Jurkat, Clone E6-1 (cell line): ENCODE results near the gene INAFM1.
"Not testable (repeated sequence)": the region's sequence is repeated elsewhere in the genome, so short reads cannot be mapped to it uniquely, and the experiment has no call there.

Experiments used
- DNase-seq: peaks from one replicate; pipeline ENCODE4 v3.0.0-alpha.2; 2011; ENCODE audit warnings: low read depth, low spot score
- H3K4me3 ChIP-seq: 2 replicates; pipeline ENCODE4 v1.5.1; 2011; ENCODE audit warnings: mild to moderate bottlenecking, low read length, control low read depth, moderate library complexity

The INAFM1 gene

GRCh38 chr19:47240556-47240955, 34.1 kb upstream of the INAFM1 start:
- no peak for DNase-seq
- H3K4me3 ChIP-seq: no peak overlapping the region

DNA sequence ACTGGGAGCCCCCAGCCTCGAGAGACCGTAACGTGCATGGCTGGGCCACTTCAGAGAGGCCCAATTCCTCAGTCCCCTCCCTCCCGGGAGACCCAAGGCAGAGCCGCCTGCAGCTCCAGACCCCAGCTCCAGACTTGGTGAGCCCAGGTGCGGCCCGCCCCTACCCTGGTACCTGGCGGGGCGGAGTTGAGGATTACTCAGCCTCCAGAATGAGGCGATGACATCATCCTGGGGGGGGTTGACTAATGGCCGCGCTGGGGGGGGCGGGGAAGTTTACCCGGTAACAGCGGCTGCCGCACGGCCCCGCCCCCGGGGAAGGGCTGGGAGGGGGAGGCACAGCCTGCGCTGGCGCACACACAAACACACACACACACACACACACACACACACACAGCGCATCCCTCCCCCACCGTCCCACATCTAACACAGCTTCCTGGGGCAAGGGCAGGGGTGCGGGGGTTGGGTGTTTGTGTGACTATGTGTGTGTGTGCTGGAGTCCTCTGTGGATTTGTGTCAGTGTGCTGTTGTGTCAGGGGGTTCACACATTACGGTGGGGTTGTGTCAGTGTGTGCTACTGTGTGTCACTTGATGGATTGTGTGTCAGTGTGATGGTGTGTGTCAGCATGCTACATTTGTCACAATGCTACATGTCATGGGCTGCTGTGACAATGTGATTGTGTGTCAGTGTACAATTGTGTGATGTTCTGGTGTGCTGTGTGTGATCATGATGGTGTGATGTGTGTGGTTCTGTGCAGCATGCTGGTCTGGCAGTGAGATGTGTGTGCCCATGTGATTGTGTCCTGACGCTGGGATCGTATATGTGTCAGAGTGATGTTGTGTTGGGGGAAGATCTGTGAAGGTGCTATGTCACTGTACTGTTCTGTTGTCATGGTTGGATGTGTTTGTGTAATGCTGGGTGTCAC, 33.4 kb upstream of the INAFM1 start:
- H3K4me3 ChIP-seq: no peak overlapping the region
- DNase-seq: no peak

- H3K4me3 ChIP-seq: no peak overlapping the region
- no peak for DNase-seq
Measured at GRCh38 chr19:47241919-47242577, 32.6 kb upstream of the INAFM1 start.

DNA sequence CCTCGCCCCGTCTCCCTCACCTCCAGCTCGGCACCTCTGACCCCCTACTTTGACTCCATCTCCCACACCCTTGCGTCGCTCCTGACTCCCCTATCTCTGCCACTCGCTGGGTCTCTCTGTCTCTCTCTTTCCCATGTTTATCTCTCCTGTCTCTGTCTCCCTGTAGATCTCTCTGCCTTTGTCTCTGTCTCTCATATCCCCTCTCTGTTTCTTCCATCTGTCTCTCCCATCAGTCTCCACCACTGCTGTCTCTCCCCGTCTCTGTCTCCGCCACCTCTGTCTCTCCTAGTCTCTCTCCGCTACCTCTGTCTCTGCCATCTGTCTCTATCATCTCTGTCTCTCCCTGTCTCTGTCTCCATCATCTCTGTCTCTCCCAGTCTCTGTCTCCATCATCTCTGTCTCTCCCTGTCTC, 31.3 kb upstream of the INAFM1 start:
- no peak for DNase-seq
- H3K4me3 ChIP-seq: peak overlapping the region; percentile 24

DNA sequence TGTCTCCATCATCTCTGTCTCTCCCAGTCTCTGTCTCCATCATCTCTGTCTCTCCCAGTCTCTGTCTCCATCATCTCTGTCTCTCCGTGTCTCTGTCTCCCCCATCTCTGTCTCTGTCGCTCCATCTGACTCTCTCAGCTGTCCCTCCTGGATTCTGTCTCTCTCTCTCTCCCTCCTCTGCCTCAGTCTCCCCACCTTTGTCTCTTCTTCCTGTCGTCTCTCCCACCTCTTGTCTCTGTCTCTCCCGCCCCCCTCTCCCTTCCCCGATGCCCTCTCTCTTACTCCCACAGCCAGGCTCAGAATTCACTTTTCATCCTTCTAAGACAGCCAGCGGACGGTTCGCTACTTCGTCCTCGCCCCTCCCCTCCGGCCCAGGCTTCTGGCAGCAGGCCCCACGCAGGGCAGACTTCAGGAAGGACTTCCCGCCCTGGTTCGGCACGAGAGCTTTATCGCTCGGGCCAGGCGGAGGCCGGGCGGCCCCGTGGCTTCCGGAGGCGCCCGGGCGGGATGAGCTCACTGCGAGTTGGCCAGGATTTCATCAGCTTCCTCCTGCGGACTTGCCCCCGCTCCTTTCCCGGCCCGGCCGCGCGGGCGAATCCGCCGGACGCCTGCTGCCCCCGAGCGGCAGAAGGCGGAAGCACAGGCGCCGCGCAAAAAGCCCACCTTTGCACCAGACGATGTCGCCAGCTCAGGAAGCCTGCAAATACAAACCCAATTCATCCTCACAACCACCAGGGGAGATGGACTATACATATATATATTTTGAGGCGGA, 30.7 kb upstream of the INAFM1 start:
- peak overlapping the region; percentile 39 for H3K4me3 ChIP-seq
- DNase-seq: peak; percentile 90

DNA sequence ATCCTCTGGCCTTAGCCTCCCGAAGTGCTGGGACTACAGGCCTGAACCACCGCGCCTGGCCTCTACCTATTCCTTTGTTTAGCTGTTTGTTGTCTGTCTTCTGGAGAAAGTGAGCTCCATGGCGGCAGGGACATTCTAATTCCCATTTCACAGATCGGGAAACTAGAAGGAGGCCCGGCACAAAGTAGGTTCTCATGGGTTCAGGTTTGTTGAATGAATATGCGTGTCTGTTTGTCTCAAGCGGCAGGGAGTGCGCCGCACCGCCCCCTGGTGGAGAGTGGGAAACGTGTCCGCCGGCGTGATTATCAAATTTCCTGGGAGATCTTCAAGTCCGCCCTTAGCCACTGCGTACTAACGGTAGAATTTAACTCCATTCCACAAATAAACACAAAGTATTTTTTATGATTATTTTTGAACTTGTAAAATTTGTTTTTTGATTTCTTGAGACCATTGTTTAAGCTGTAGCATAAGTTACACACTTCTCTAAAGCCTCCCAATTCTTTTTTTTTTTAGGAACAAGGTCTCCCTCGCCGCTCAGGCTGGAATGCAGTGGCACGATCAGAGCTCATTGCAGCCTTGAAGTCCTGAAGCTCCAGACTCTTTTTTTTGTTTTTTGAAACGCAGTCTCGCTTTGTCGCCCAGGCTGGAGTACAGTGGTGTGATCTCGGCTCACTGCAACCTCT, 27.2 kb upstream of the INAFM1 start:
- no peak for DNase-seq

GRCh38 chr19:47253016-47253415, 21.7 kb upstream of the INAFM1 start:
- H3K4me3 ChIP-seq, DNase-seq: not testable (repeated sequence)

More for the DNA sequence above, 27.2 kb upstream of the INAFM1 start:
- no peak overlapping the region for H3K4me3 ChIP-seq

DNA sequence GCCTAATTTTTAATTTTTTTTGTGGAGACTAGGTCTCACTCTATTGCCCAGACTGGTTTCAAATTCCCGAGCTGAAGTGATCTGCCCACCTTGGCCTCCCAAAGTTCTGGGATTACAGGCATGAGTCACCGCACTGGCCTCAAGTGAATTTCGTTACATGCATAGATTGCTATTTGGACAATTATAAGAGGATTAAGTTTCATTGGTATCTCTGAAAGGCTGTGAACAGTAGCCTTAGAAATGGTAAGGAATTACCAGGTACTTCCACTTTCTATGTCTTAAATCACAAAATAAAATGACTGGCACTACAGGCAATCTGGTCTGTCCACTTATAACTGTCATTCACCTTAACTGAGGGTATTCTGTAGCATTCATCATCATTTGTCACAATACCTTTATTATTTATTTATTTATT, 21.2 kb upstream of the INAFM1 start:
- H3K4me3 ChIP-seq: no peak overlapping the region
- DNase-seq: no peak

GRCh38 chr19:47253970-47254369, 20.7 kb upstream of the INAFM1 start:
- DNase-seq: no peak
- H3K4me3 ChIP-seq: no peak overlapping the region

DNA sequence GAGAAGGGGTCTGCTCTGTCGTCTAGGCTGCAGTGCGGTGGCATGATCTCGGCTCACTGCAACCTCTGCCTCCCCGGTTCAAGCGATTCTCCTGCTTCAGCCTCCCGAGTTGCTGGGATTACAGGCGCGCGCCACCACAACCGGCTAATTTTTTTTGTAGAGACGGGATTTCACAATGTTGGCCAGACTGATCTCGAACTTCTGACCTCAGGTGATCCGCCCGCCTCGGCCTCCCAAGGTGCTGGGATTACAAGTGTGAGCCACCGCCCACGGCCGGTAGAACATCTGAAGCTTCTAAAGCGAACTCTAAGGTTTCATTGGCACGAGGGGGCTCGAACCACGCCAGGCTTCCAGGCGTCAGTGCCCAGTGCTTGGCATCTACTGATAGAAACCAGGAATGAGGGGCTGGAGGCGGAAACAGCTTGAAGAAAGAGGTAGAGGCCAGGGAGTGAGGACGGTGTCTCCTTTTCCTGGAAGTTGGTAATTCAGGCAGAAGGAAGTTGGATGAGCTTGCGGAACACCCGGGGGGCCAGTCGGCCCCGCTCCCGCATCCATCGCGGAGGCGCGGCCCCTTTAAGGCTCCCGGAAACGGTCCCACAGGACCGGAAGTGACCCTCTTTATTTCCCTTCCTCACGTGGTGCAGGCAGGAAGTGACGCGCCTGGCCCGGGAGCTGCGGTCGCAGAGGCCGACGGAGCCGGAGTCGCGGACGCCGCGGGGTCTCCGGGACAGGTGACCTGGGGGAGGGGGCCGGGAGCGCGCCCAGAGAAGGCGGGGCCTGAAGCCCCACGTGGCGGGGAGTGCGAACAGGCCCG, 18.6 kb upstream of the INAFM1 start, which contains the start of gene CCDC9:
TSS of gene CCDC9 (plus strand) at position 647 of the 814 bp plus-strand sequence. CDS start 1,876 bp downstream, outside the sequence.
- peak within 1 kb of the TSS; percentile 57 for H3K4me3 ChIP-seq

GRCh38 chr19:47256693-47257410, 17.8 kb upstream of the INAFM1 start:
- DNase-seq: peak; percentile 95
- H3K4me3 ChIP-seq: peak overlapping the region; percentile 57

More for the DNA sequence above, 18.6 kb upstream of the INAFM1 start, which contains the start of gene CCDC9:
- peak; percentile 92 for DNase-seq

DNA sequence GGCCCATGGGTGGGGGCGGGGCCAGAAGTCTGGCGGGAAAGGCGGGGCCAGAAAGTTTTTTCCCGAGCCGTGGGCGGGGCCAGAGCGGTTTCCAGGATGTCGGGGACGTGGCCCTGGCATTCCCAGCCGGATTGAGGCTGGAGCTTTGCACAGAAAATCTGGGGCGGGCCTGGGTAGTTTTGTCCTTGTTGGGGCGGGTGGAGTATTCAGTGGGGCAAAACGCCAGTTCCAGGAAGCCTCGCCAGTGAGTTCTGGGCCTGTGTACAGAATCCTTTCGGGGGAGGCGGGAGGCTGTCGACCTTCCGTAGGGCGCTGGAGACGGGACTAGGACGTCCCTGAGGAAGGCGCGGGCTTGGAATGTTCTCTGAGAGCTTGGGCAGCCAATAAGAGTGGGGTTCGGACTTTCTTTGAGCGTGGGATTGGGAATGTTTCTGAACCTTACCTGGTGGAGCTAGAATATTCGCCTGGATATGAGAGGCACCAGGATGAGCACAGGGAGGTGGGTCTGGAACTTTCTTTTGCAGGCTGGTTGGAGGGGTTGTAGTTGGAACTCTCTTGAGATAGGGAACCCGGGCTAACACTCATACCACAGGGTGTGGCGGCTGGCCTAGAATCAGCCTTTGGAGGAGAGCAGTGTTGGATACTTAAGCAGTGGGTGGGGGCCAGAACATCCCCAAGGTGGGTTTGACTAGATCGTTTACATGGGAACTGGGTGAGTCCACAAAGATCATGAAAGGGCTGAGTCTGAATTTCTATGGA, 17.1 kb upstream of the INAFM1 start:
- peak overlapping the region; percentile 50 for H3K4me3 ChIP-seq
- no peak for DNase-seq

DNA sequence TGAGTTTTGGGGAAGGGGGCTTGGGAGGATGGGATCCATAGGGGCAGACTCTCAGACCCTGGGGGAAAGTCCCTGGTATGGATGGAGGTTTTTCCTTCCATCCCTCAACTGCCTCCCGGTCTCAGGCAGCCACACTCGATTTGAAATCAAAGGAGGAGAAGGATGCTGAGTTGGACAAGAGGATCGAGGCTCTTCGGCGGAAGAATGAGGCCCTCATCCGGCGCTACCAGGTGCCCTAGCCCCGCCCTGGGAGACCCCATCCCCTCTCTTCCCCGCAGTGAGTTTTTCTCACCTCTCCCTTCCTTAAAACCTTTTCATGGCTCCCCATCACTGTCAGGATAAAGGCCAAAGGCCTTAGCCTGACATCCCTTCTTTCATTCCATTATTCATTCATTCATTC, 16.3 kb upstream of the INAFM1 start:
- DNase-seq: no peak
- no peak overlapping the region for H3K4me3 ChIP-seq

GRCh38 chr19:47258895-47259555, 15.7 kb upstream of the INAFM1 start:
- H3K4me3 ChIP-seq: no peak overlapping the region
- DNase-seq: no peak

DNA sequence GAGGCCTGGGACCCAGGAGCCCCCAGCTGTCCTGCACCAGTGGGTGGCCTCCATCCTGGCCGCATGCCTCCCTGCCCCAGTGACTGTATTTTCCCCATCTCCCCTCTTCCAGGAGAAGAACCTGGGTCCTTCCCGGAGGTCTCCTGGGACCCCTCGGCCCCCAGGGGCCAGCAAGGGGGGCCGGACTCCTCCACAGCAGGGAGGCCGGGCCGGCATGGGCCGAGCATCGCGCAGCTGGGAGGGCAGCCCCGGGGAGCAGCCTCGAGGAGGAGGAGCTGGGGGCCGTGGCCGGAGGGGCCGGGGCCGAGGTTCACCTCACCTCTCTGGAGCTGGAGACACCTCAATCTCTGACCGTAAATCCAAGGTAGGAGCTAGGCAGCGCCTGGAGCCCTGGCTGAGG, 14.2 kb upstream of the INAFM1 start:
- no peak for DNase-seq

More for the DNA sequence above, 14.2 kb upstream of the INAFM1 start:
- H3K4me3 ChIP-seq: no peak overlapping the region
